ENCODE results near the gene TEKTIP1.

The TEKTIP1 gene

GRCh38 chr19:3586707-3587346, 47.9 kb downstream of the TEKTIP1 start:
- no peak for DNase-seq

- DNase-seq: no peak
Measured at GRCh38 chr19:3589439-3589838, 50.5 kb downstream of the TEKTIP1 start.

GRCh38 chr19:3589949-3590348, 51.0 kb downstream of the TEKTIP1 start:
- no peak for DNase-seq

DNA sequence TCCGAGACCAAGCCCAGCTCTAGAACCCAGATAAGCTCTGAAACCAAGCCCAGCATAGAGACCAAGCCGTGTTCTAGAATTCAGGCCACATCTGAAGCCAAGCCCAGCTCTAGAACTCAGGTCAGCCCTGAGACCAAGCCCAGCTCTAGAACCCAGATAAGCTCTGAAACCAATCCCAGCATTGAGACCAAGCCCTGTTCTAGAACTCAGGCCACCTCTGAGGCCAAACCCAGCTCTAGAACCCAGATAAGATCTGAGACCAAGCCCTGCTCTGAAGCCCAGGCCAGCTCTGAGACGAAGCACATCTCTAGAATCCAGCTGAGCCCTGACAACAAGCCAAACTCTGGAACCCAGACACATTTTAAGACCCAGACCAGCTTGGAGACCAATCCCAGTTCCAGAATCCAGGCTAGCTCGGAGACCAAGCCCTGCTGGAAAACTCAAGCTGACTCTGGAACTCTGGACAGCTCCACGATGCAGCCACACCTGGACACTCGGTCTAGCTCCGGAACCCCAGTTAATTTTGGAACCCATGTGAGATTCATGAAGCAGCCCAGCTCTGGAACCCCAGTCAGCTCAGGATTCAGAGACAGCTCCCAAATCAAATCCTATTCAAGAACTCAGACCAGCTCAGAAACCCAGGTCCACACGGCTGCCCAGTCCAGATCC, 52.2 kb downstream of the TEKTIP1 start:
- no peak for DNase-seq

GRCh38 chr19:3591876-3592613, 53.1 kb downstream of the TEKTIP1 start:
- DNase-seq: no peak

- no peak for DNase-seq
Measured at GRCh38 chr19:3593156-3593555, 54.2 kb downstream of the TEKTIP1 start.

All from activated CD4-positive, alpha-beta T cell treated with anti-CD3 and anti-CD28 coated beads, Interleukin-2, Interleukin-6, amounts not matched to agents 100 ng/mL and 50 ng/mL, durations not matched to agents 16 hours and 8 hours (primary cell).